Sigmoid colon (tissue), 4 donors: Measurements from ENCODE around the gene PDGFD.

Source experiments
- CTCF ChIP-seq, 4 experiments: fragments of 450-650 bp in 3 of 4; fragments of 200-600 bp in 1 of 4; IDR thresholded peaks; one replicate each; pipeline ENCODE4 v1.5.1; 2016 to 2019; ENCODE audit warnings: antibody characterized with exemption in 4 of 4, mild to moderate bottlenecking in 3 of 4, moderate library complexity in 2 of 4
- EP300 ChIP-seq, 4 donors: sonication (generic); formaldehyde crosslinking; IDR thresholded peaks; one replicate each; pipeline ENCODE4 v1.6.1; 2017; ENCODE audit warnings: antibody characterized with exemption in 4 of 4
- POLR2A ChIP-seq, 2 donors: fragments of 450-650 bp; IDR thresholded peaks; one replicate each; pipeline ENCODE4 v1.6.1; 2016; ENCODE audit warnings: antibody characterized with exemption in 2 of 2, mild to moderate bottlenecking in 2 of 2, moderate library complexity in 2 of 2
- POLR2AphosphoS5 ChIP-seq, 4 donors: sonication (generic); formaldehyde crosslinking; IDR thresholded peaks; one replicate each; pipeline ENCODE4 v1.6.1; 2017; ENCODE audit warnings: antibody characterized with exemption in 4 of 4

GRCh38 chr11:103998826-103999508, 165.0 kb downstream of the PDGFD start:
- TF ChIP-seq CTCF (IDR thresholded peaks at IDR 0.05) (no peak), POLR2A (IDR thresholded peaks at IDR 0.05) (no peak), POLR2AphosphoS5 (IDR thresholded peaks at IDR 0.05) (no peak), EP300 (IDR thresholded peaks at IDR 0.05) (no peak)
